Urinary bladder (tissue), 4 donors: Measurements from ENCODE around the gene MYO7B. TPM values are rescaled to one million over a fixed set of nuclear protein-coding genes. Genes with fewer than 3 reads are reported as not detected.

Source experiments
- DNase-seq: peaks from one replicate; pipeline ENCODE4 v3.0.0-alpha.2; 2015; ENCODE audit errors: extremely low spot score
- H3K27ac ChIP-seq: one replicate; pipeline ENCODE4 v1.5.1; 2013; ENCODE audit warnings: low read depth, mild to moderate bottlenecking, moderate library complexity
- H3K36me3 ChIP-seq: one replicate; pipeline ENCODE4 v1.6.1; 2013; ENCODE audit warnings: mild to moderate bottlenecking, moderate library complexity; ENCODE audit not compliant: insufficient read depth
- H3K4me1 ChIP-seq: one replicate; pipeline ENCODE4 v1.6.1; 2013; ENCODE audit warnings: mild to moderate bottlenecking, moderate library complexity; ENCODE audit not compliant: insufficient read depth
- H3K4me3 ChIP-seq: one replicate; pipeline ENCODE4 v1.5.1; 2013; ENCODE audit warnings: low read depth, low read length
- WGBS: extraction: QIAGEN DNeasy Blood & Tissue Kit; methylation state at CpG from one replicate; pipeline ENCODE4 v1.1.7; 2013; 5-methylcytosine and 5-hydroxymethylcytosine counted together
- polyA plus RNA-seq: library from polyadenylated mRNA; stranded (reverse); fragments of 200-250 nt; gene quantifications from one replicate; pipeline ENCODE4 v1.2.3, GENCODE V29; 2013
- total RNA-seq: library from RNA; depleted of rRNA; stranded (reverse); fragments of >200 nt; gene quantifications from one replicate; pipeline ENCODE4 v1.2.3, GENCODE V29; 2014
- donor health status: healthy with polysubstance abuse.
- donor health status: healthy.

MYO7B gene
- total and polyA plus RNA-seq, 2 donors = 0.11 to 0.51 TPM

GRCh38 chr2:127675331-127676261, 140.1 kb downstream of the MYO7B start, which contains the start of gene LIMS2:
LIMS2 (minus strand) TSS chr2:127675530; CDS start chr2:127675024, 506 bp downstream.
- Histone ChIP-seq H3K27ac (peak within 1 kb of the TSS; percentile 51), H3K36me3 (no peaks in the 10 kb centered on the region), H3K4me1 (no peaks in the 10 kb centered on the region), H3K4me3 (peak within 1 kb of the TSS; percentile 73)
- 2% methylated on average over 56 of the region's 56 CpGs for WGBS
- no peak for DNase-seq

- Histone ChIP-seq H3K27ac (no peak overlapping the region), H3K4me1 (no peaks in the 10 kb centered on the region), H3K36me3 (no peaks in the 10 kb centered on the region), H3K4me3 (no peak overlapping the region)
- 76% methylated on average over 2 of the region's 2 CpGs for WGBS
- DNase-seq = no peak
Measured at GRCh38 chr2:127676906-127677305, 141.4 kb downstream of the MYO7B start.

GRCh38 chr2:127678531-127678930, 143.0 kb downstream of the MYO7B start:
- H3K4me3 ChIP-seq = no peak overlapping the region
- no peaks in the 10 kb centered on the region for H3K36me3 ChIP-seq
- H3K4me1 ChIP-seq = no peaks in the 10 kb centered on the region
- no peak for DNase-seq
- H3K27ac ChIP-seq = no peak overlapping the region
- WGBS = 92% methylated on average over 10 of the region's 10 CpGs

GRCh38 chr2:127678991-127679390, 143.5 kb downstream of the MYO7B start:
- WGBS = 87% methylated on average over 6 of the region's 6 CpGs

GRCh38 chr2:127679680-127680361, 144.3 kb downstream of the MYO7B start:
- Histone ChIP-seq H3K4me3 (no peak overlapping the region), H3K27ac (no peak overlapping the region), H3K4me1 (no peaks in the 10 kb centered on the region), H3K36me3 (no peaks in the 10 kb centered on the region)
- DNase-seq = no peak
- 89% methylated on average over 15 of the region's 15 CpGs for WGBS

More at GRCh38 chr2:127678991-127679390, 143.5 kb downstream of the MYO7B start:
- no peaks in the 10 kb centered on the region for H3K4me1 ChIP-seq
- H3K36me3 ChIP-seq = no peaks in the 10 kb centered on the region
- DNase-seq = no peak
- no peak overlapping the region for H3K4me3 ChIP-seq
- no peak overlapping the region for H3K27ac ChIP-seq

- no peaks in the 10 kb centered on the region for H3K4me1 ChIP-seq
- no peak overlapping the region for H3K4me3 ChIP-seq
- H3K36me3 ChIP-seq = no peaks in the 10 kb centered on the region
- WGBS = 88% methylated on average over 19 of the region's 19 CpGs
- H3K27ac ChIP-seq = no peak overlapping the region
- no peak for DNase-seq
Measured at GRCh38 chr2:127680706-127681287, 145.3 kb downstream of the MYO7B start.

GRCh38 chr2:127681288-127681804, 145.9 kb downstream of the MYO7B start:
- H3K4me1 ChIP-seq = no peaks in the 10 kb centered on the region
- WGBS = 26% methylated on average over 25 of the region's 25 CpGs
- no peak for DNase-seq
- no peaks in the 10 kb centered on the region for H3K36me3 ChIP-seq
- no peak overlapping the region for H3K27ac ChIP-seq
- no peak overlapping the region for H3K4me3 ChIP-seq

- H3K4me1 ChIP-seq = no peaks in the 10 kb centered on the region
- WGBS = 50% methylated on average over 6 of the region's 6 CpGs
- no peaks in the 10 kb centered on the region for H3K36me3 ChIP-seq
- no peak for DNase-seq
- no peak overlapping the region for H3K27ac ChIP-seq
- no peak overlapping the region for H3K4me3 ChIP-seq
Measured at GRCh38 chr2:127681976-127682857, 146.7 kb downstream of the MYO7B start.

- H3K27ac ChIP-seq = no peak overlapping the region
- DNase-seq = no peak
- H3K4me3 ChIP-seq = no peak overlapping the region
- H3K36me3 ChIP-seq = no peaks in the 10 kb centered on the region
- H3K4me1 ChIP-seq = no peaks in the 10 kb centered on the region
Measured at GRCh38 chr2:127683056-127683455, 147.6 kb downstream of the MYO7B start.

GRCh38 chr2:127683757-127684156, 148.3 kb downstream of the MYO7B start:
- Histone ChIP-seq H3K36me3 (no peaks in the 10 kb centered on the region), H3K27ac (no peak overlapping the region), H3K4me3 (no peak overlapping the region), H3K4me1 (no peaks in the 10 kb centered on the region)
- no peak for DNase-seq
- WGBS = 31% methylated on average over 15 of the region's 15 CpGs

- no peak overlapping the region for H3K27ac ChIP-seq
- H3K4me1 ChIP-seq = no peaks in the 10 kb centered on the region
- 36% methylated on average over 8 of the region's 8 CpGs for WGBS
- H3K4me3 ChIP-seq = no peak overlapping the region
- no peak for DNase-seq
- no peaks in the 10 kb centered on the region for H3K36me3 ChIP-seq
Measured at GRCh38 chr2:127685410-127686080, 150.1 kb downstream of the MYO7B start.
